GM19043 (cell line): ENCODE measurements around the gene ALS2CL.
"Not testable (repeated sequence)": the region's sequence is repeated elsewhere in the genome, so short reads cannot be mapped to it uniquely, and the experiment has no call there.

Experiments used
- ATAC-seq: cut with Tn5 transposase; IDR thresholded peaks from one replicate; pipeline ENCODE4 v1.9.1; 2021; ENCODE audit warnings: low read depth; ENCODE audit not compliant: unreplicated experiment

The ALS2CL gene

GRCh38 chr3:46705022-46705530, 11.6 kb upstream of the ALS2CL start:
- no peak for ATAC-seq

DNA sequence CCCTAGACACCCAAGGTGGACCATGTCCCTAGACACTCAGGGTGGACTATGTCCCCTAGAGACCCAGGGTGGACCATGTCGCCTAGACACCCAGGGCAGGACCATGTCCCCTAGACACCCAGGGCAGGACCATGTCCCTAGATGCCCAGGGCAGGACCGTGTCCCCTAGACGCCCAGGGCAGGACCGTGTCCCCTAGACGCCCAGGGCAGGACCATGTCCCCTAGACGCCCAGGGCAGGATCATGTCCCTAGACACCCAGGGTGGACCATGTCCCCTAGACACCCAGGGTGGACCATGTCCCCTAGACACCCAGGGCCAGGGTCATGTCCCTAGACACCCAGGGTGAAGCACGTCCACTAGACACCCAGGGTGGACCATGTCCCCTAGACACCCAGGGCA, 10.9 kb upstream of the ALS2CL start:
- not testable (repeated sequence) for ATAC-seq

- no peak for ATAC-seq
These were observed 9.6 kb upstream of the ALS2CL start for GRCh38 chr3:46703013-46703520.

GRCh38 chr3:46702246-46703012, 8.9 kb upstream of the ALS2CL start:
- ATAC-seq = no peak

DNA sequence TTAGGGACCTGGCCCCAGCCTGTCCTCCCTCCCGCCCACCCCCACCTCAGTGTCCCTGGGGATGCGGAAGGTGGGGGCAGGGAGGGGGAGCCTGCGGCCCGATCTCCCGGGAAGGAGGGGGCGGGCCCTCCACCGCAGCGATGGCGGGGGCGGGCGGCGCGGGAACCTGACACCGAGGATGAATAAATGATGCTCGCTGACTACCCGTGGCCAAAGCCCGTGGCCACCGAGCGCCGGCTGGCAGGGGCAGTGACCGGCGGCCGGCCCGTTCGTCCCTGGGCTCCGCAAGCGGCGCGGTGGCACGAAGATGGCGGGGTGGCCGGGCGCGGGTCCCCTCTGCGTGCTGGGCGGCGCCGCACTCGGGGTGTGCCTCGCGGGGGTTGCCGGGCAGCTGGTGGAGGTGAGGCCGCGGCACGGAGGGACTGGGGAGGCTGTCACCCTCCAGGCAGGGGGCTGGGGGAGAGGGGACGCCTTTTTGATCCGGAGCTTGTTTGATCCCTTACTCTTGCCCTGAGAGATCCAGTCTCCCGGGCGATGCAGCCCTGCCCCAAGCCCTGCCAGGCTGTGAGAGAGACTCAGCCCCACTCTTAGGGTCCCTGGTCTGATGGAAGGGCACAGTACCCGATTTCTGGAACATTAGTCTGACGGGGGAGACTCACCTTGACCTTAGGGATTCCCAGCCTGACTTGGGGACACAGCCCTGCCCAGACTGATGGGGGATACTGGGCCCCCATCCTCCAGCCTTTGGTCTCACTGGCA, 7.9 kb upstream of the ALS2CL start, which contains the start of gene TMIE:
TSS of gene TMIE (plus strand) at position 212 of the 759 bp plus-strand sequence. CDS start at position 308, 96 bp downstream.
- no peak for ATAC-seq

- no peak for ATAC-seq
These were observed 7.3 kb upstream of the ALS2CL start for GRCh38 chr3:46700772-46701171.

GRCh38 chr3:46699676-46700523, 6.4 kb upstream of the ALS2CL start:
- no peak for ATAC-seq

- ATAC-seq = no peak
These were observed 2.7 kb upstream of the ALS2CL start for GRCh38 chr3:46695962-46696894.

DNA sequence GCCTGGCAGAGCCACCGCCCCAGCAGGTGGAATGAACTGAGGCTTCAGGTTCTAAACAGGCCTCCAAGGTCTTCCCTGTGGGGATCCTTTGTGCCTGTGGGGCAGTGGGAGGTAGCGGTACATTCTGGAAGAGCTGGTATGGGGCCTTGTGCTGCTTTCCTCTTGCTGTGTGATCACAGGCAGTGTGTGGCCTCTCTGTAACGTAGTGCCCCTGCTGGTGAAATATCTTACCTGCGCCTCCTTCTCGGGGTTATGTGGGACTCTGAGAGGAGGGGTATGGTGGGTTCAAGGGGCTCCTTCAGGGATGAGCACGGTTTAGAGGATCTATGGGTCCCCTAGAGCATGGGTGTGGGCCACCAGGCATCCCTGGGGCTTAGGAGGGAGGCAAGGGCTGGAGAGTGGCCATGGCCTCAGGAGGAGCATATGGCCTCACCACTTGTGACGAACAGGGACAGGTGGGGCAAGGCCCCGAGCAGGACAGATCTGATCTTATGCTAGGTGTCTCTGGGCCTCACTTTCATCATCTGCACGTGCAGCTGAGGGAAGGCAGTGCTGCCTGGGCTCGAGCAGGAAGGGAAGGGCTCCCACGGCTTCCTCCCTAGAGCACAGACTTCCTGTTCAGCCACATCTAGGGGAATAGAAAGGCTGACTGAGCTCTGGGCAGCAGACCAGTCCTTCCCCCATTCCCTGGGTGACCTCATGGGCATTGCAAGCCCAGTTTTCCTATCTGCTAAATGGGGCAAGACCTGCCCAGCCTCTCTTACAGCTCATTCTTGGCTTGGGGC, 1.9 kb upstream of the ALS2CL start:
- no peak for ATAC-seq

GRCh38 chr3:46694520-46694919, 1.0 kb upstream of the ALS2CL start:
- ATAC-seq = no peak

- no peak for ATAC-seq
These were observed 380 bp upstream of the ALS2CL start for GRCh38 chr3:46693892-46694226.

- no peak for ATAC-seq
These were observed 901 bp downstream of the ALS2CL start for GRCh38 chr3:46692566-46692990.

DNA sequence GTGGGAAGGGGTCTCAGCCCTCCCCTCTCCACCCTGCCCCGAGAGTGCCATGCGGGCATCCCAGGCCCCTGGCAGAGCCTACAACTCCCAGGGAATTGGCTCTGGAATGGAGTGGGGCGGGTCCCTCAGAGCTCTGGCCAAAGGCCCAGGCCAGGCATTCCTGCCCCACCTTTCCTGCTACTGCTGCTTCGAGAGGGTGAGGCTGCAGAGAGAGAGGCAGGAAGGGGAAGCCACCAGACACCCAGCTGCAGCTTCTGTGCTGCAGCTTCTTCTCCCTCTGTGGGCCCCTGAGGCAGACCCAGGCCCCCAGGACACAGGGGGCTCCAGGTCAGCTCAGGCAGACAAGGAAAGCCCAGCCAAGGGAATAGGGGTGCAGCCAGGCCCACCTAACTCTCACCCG, 2.7 kb downstream of the ALS2CL start:
- no peak for ATAC-seq

DNA sequence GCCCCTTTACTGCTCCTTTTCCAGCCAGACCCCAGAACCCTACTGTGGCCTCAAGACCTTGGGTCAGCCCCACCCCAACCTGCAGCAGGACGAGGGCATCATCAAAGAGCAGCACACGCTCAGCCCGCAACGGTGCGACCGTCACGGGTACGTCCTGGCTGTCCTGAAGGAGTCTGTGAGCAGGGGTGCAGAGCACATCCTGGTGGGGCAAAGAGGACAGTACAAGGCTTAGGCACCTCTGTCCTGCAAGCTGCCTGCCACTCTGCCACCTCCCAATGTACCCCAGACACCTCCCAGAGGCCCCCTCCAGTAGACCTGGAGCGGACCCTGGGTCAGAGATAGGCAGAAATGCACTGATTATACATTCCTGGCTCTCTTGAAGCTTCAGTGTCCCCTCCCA, 8.0 kb downstream of the ALS2CL start:
- ATAC-seq = no peak

GRCh38 chr3:46684891-46685290, 8.6 kb downstream of the ALS2CL start:
- ATAC-seq = no peak

DNA sequence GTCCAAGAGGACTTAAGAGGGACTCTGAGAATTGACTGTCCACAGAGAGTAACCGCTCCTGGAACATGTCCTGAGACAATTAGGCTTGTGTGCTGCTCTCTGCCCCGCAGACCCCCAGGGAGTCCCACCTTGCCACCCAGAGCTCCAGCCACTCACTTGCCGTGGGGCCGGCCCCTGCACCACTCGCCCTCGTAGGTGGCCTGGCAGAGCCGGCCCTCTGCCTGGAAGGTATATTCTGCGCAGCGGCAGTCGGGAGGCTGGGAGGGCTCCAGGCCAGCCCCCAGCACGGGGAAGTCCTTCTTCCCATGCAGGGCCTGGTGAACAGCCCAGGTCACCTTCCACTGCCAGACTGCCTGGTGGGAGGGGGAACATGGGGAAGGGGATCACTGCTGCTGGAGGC, 10.5 kb downstream of the ALS2CL start:
- ATAC-seq = no peak

DNA sequence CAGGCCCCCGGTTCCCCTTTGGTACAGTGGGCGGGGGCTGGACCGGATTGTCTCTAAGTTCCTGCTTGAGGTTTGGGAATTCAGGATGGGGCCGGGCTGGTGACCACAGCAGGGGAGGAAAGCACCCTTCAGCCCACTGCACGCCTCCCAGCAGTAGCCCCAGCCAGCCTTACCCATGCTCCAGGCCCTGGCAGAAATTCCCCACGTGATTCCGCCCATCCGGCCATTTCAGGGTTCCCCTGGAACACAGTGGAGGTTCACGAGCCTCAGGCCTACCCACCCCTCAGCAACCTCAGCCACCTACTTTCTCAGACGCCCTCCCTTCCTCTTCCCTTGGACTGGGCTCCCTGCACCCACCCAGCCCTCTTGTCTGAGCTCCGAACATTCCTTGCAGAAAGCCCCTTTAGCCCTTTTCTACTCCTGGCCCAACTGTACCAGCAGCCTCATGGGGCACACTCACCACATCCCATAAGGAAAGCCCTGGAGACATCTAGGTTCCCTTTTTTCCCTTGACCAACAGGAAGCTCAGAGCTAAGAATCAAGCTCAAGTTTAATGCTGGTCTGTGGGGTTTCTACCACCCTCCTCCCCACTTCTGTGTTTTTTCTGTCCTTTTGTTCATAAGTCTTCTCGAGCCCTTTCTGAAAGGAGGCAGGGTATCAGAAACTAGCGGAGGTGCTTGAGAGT, 11.5 kb downstream of the ALS2CL start:
- no peak for ATAC-seq

- no peak for ATAC-seq
These were observed 12.1 kb downstream of the ALS2CL start for GRCh38 chr3:46681387-46681786.
